Ovary (tissue), 9 donors: ENCODE results near the gene CIDEC. TPM values are rescaled to one million over a fixed set of nuclear protein-coding genes. Genes with fewer than 3 reads are reported as not detected.

Source experiments
- polyA plus RNA-seq, 2 donors: library from polyadenylated mRNA; stranded (reverse); fragments of 200-250 nt in 1 of 2; fragments of 350-450 nt in 1 of 2; fragmentation: Illumina TruSeq in 1 of 2; extraction: RNeasy Lipid Tissue Mini Kit (QIAGEN cat#74804) in 1 of 2; gene quantifications; one replicate each; pipeline ENCODE4 v1.2.3, GENCODE V29; 2013 to 2014
- small RNA-seq: library from RNA; depleted of rRNA; stranded (forward); fragments of <200 nt; gene quantifications from one replicate; pipeline ENCODE3, GENCODE V24; 2016
- total RNA-seq, 7 donors: library from RNA; depleted of rRNA in 2 of 7; stranded (reverse); fragments of >200 nt in 2 of 7; fragmentation: NEBNext Ultra II Directional in 3 of 7; extraction: Animal tissue kit (Norgen Biotek cat#: 25700) in 3 of 7; gene quantifications; one replicate each; pipeline versions ENCODE4 v1.1.0 to v1.2.4, GENCODE V29; 2016 to 2023
- donor health status: DM: no; HTN: no; CAD: no; lungs with moderate emphysema.
- donor health status: DM: no; HTN: no; CAD: no.
- donor health status: Bipolar disorder and iron deficiency.
- donor health status: DM: yes; HTN: yes; CAD: no.
- donor health status: DM: no; HTN: no; CAD: no.
- donor health status: DM: yes; HTN: yes; CAD: no.

CIDEC gene
- total and polyA plus RNA-seq, 9 donors = 0.23 to 3.0 (median 1.3) TPM; not detected in 5

Small RNA genes within 50 kb of the gene (small RNA-seq; reads per million reads assigned to genes)
- not detected for gene RNU6-882P

Other genes starting within 250 kb of the CIDEC start
- 10 to 100 TPM; 18.0 to 27.2 (median 23.9) TPM for gene MTMR14, start 230.7 kb downstream of the CIDEC start, total RNA-seq
- 10 to 100 TPM; 22.7 to 29.2 TPM for gene MTMR14, start 230.7 kb downstream of the CIDEC start, polyA plus RNA-seq
- not detected for gene CPNE9, start 176.4 kb downstream of the CIDEC start, total RNA-seq
- under 1 TPM in 1 of 2 donors, not detected in 1; 0.07 TPM for gene CPNE9, start 176.4 kb downstream of the CIDEC start, polyA plus RNA-seq
- 10 to 100 TPM; 11.7 to 26.4 (median 23.1) TPM for gene BRPF1, start 148.5 kb downstream of the CIDEC start, total RNA-seq
- gene BRPF1, start 148.5 kb downstream of the CIDEC start, polyA plus RNA-seq = 10 to 100 TPM in 1 of 2 donors, 1 to 10 TPM in 1; 7.2 to 12.1 TPM
- gene OGG1, start 130.3 kb downstream of the CIDEC start, total RNA-seq = 10 to 100 TPM; 16.8 to 54.3 (median 31.5) TPM
- gene OGG1, start 130.3 kb downstream of the CIDEC start, polyA plus RNA-seq = 10 to 100 TPM; 28.1 to 28.9 TPM
- gene CAMK1, start 110.3 kb downstream of the CIDEC start, total RNA-seq = 10 to 100 TPM; 38.4 to 67.3 (median 48.4) TPM
- 10 to 100 TPM; 34.8 to 38.7 TPM for gene CAMK1, start 110.3 kb downstream of the CIDEC start, polyA plus RNA-seq
- gene TADA3, start 87.8 kb downstream of the CIDEC start, total RNA-seq = 10 to 100 TPM; 49.4 to 77.9 (median 67.4) TPM
- gene TADA3, start 87.8 kb downstream of the CIDEC start, polyA plus RNA-seq = 10 to 100 TPM; 45.5 to 49.5 TPM
- gene ARPC4, start 87.2 kb downstream of the CIDEC start, total RNA-seq = 100 to 1,000 TPM in 3 of 7 donors, 10 to 100 TPM in 4; 58.3 to 123 (median 85.1) TPM
- gene ARPC4, start 87.2 kb downstream of the CIDEC start, polyA plus RNA-seq = 100 to 1,000 TPM in 1 of 2 donors, 10 to 100 TPM in 1; 75.2 to 189 TPM
- 10 to 100 TPM; 53.4 to 94.4 (median 65.1) TPM for gene TTLL3, start 70.0 kb downstream of the CIDEC start, total RNA-seq
- gene TTLL3, start 70.0 kb downstream of the CIDEC start, polyA plus RNA-seq = 10 to 100 TPM; 43.0 to 62.0 TPM
- 10 to 100 TPM; 23.3 to 32.2 (median 26.9) TPM for gene RPUSD3, start 36.2 kb downstream of the CIDEC start, total RNA-seq
- gene RPUSD3, start 36.2 kb downstream of the CIDEC start, polyA plus RNA-seq = 10 to 100 TPM; 19.4 to 21.5 TPM
- gene JAGN1, start 10.4 kb upstream of the CIDEC start, total RNA-seq = 10 to 100 TPM; 25.7 to 39.9 (median 31.6) TPM
- gene JAGN1, start 10.4 kb upstream of the CIDEC start, polyA plus RNA-seq = 10 to 100 TPM; 36.2 to 54.0 TPM
- gene IL17RE, start 22.6 kb upstream of the CIDEC start, total RNA-seq = 1 to 10 TPM in 6 of 7 donors, under 1 TPM in 1; 0.48 to 3.6 (median 1.3) TPM
- 1 to 10 TPM; 1.1 to 2.0 TPM for gene IL17RE, start 22.6 kb upstream of the CIDEC start, polyA plus RNA-seq
- gene IL17RC, start 36.8 kb upstream of the CIDEC start, total RNA-seq = 10 to 100 TPM; 24.0 to 46.5 (median 37.4) TPM
- 10 to 100 TPM; 14.2 to 34.1 TPM for gene IL17RC, start 36.8 kb upstream of the CIDEC start, polyA plus RNA-seq
- gene CRELD1, start 53.6 kb upstream of the CIDEC start, total RNA-seq = 10 to 100 TPM; 11.2 to 35.2 (median 29.0) TPM
- gene CRELD1, start 53.6 kb upstream of the CIDEC start, polyA plus RNA-seq = 10 to 100 TPM; 18.3 to 31.8 TPM
- 1 to 10 TPM; 1.4 to 6.0 (median 2.6) TPM for gene PRRT3, start 72.2 kb upstream of the CIDEC start, total RNA-seq
- 1 to 10 TPM; 1.0 TPM for gene PRRT3, start 72.2 kb upstream of the CIDEC start, polyA plus RNA-seq
- gene EMC3, start 106.6 kb upstream of the CIDEC start, total RNA-seq = 10 to 100 TPM; 21.3 to 45.2 (median 28.4) TPM
- 100 to 1,000 TPM in 1 of 2 donors, 10 to 100 TPM in 1; 46.0 to 108 TPM for gene EMC3, start 106.6 kb upstream of the CIDEC start, polyA plus RNA-seq
- gene FANCD2, start 146.2 kb upstream of the CIDEC start, total RNA-seq = 1 to 10 TPM; 2.0 to 4.1 (median 3.4) TPM
- gene FANCD2, start 146.2 kb upstream of the CIDEC start, polyA plus RNA-seq = 1 to 10 TPM; 2.4 to 4.3 TPM
- gene FANCD2OS, start 228.0 kb upstream of the CIDEC start, total RNA-seq = not detected
- gene FANCD2OS, start 228.0 kb upstream of the CIDEC start, polyA plus RNA-seq = not detected
- 100 to 1,000 TPM in 5 of 7 donors, 10 to 100 TPM in 2; 69.7 to 130 (median 123) TPM for gene BRK1, start 235.4 kb upstream of the CIDEC start, total RNA-seq
- gene BRK1, start 235.4 kb upstream of the CIDEC start, polyA plus RNA-seq = 100 to 1,000 TPM; 178 to 292 TPM